HG03439 (cell line): ENCODE data around the gene CST9.
A peak's percentile ranks its signal among the peaks of the same experiment; 100 is the strongest.
"Not testable (repeated sequence)": the region's sequence is repeated elsewhere in the genome, so short reads cannot be mapped to it uniquely, and the experiment has no call there.

Experiments used
- ATAC-seq: cut with Tn5 transposase; IDR thresholded peaks from one replicate; pipeline ENCODE4 v1.9.1; 2021; ENCODE audit warnings: mild to moderate bottlenecking, moderate library complexity; ENCODE audit not compliant: unreplicated experiment

The CST9 gene

GRCh38 chr20:23637282-23638221 lies 31.8 kb upstream of the CST9 start, which contains the start of gene CST3:
Gene CST3, minus strand, starts transcription at chr20:23637955. Its CDS starts 93 bp downstream, at chr20:23637862.
- peak; percentile 44 for ATAC-seq

DNA sequence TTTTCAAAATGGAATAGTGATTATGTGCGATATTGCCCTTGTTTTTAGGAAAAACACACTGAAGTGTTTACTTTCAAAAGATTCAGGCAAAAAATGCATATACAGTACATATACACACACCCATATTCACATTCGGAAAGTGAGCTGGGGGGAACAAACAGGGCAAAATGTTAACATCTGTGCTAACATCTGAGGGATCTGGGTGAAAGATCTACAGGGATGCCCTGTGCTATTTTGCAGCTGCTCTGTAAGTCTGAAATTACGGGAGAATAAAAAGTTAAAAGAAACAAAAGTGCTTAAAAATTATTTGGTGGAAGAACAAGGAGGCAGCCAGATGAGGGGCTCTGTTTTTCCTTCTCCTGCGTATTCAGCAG lies 31.2 kb upstream of the CST9 start:
- ATAC-seq: no peak

DNA sequence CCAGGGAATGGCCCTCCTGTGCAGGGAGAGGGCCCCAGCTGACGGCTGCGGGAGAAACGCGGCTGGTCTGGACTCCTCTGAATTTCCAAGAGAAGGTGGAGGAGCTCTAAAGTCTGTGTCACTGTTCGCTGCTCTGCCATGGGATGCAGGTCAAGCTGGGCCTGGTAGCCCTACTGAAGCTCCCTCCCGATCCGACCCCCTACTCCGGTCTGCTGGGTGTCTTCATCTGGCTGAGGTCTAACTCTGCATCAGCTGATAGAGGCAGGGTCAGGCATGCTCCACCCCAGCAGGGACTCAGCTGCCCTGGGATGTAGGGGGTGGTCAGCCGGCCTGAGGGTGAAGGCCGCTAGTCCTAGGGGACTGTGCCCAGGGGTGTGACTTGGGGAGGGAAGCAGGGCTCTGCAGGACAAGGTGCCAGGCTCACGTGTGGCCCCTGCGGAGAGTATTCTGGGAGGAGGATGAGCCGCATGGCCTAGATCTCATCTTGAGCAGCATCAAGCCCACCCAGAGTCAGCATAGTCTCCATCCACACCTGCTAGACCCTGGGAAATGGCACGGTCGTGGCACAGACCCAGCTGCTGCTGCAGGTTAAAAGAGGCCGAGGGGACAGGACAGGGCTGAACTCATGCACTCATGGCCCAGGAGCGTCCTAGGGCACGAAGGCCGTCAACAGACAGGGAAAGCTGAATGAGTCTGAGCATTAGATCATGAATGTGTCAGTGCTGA lies 30.6 kb upstream of the CST9 start:
- ATAC-seq: no peak

DNA sequence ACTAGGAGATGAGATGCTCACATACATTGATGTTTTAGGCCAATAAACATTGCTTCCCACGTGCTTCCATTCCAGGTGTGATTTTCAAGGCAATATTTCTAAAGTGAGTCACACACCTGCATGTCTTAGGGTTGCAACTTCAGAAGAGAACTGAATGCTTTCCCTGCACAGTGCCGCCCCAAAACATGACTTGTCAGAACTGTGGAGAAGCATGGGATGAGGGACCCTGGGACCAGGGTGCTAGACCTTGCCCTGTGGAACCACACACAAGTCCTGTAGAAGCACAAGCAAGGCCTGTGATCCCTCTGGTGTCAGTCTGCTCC lies 30.0 kb upstream of the CST9 start:
- ATAC-seq: not testable (repeated sequence)

- ATAC-seq: no peak
Observed at GRCh38 chr20:23634985-23635767, 29.5 kb upstream of the CST9 start.

GRCh38 chr20:23634044-23634801 lies 28.5 kb upstream of the CST9 start:
- ATAC-seq: no peak

GRCh38 chr20:23632711-23633573 lies 27.2 kb upstream of the CST9 start:
- no peak for ATAC-seq

GRCh38 chr20:23631981-23632710 lies 26.4 kb upstream of the CST9 start:
- ATAC-seq: no peak

- no peak for ATAC-seq
Observed at GRCh38 chr20:23631226-23631822, 25.6 kb upstream of the CST9 start.

DNA sequence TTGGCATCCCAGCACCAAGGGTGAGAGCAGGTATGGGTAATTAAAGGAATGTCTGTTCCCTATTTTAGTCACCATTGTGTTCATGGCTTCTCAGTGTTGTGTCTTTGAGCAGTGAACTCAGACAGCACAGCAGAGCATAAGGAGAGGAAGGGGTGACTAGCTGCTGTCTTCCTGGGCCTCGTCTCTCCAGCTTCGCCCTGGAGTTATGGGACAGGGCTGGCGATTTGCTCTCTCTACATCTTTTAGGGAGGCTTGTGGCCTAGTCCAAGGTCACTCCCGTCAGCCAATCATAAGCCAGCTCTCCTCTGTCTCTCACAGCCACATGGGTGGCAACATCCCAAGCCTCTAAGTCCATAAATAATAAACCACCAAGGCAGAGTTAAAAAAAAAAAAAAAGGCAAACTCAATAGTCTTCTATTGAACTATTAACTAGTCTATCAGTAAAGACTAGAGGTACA lies 24.7 kb upstream of the CST9 start:
- no peak for ATAC-seq

DNA sequence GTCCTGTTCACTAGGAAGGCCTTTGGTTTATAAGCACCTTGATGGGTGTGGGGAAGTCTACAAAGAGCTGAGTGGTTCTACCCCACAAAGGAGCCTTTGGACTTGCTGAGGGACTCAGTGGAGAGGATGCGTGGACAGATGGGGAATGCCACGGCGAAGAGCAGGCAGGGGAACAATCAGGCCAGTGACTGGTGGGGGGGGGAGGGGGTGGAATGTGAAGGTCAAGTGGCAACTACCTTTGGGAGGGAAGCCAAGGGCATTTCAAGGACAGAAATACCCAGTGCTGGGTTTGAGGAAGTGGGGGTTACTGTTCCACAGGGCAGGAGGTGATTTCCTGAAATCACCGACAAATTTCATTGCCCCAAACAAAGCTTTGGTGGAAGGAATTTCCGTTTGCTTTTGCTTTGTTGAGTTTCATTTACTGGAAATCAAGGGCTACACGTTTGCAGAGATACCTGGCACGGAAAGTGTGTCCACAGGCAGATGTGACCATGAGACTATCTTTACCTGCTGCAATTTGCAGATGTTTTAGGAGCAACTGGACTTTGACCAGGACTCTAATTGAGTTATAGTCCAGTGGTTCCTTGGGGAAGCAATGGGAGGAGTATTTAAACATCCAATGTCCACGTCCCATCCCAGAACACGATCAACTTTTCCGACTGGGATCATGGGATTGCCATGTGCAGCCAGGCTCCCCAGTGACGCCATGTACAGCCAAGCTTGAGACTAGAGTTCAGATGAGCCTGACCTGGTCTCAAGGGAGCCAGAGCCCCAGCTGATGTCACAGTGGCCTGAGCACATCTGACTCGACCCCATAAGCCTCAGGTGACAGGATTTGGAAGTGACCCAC lies 24.1 kb upstream of the CST9 start:
- no peak for ATAC-seq

GRCh38 chr20:23629017-23629541 lies 23.4 kb upstream of the CST9 start:
- no peak for ATAC-seq

DNA sequence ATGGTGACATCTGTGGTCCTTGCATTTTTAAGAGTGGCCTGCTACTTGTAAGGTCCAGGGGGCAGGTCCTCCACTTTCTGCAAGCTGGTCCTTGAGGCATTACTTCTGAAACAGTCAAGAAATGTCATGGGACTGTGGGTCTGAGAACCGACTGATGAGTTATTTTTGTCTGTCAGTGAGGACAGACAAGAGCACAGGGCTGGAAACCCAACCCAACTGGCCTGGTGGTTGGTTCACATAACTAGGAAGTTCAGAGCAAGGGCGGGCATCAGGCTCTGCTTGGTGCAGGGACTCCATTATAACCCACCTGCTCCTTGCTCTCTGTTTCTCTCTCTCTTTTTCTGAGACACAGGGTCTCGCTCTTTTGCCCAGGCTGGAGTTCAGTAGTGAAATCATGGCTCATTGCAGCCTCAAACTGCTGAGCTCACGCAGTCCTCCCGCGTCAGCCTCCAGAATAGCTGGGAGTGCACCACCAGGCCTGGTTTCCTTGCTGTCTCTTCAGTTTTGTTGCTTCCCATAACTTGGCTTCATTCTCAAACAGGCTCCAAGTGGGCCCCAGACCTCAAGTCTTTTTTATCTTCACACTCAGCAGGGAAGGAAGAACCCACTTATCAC lies 22.8 kb upstream of the CST9 start:
- no peak for ATAC-seq

- no peak for ATAC-seq
Observed at GRCh38 chr20:23627501-23627900, 21.8 kb upstream of the CST9 start.

- ATAC-seq: no peak
Observed at GRCh38 chr20:23626040-23626620, 20.4 kb upstream of the CST9 start.

- ATAC-seq: no peak
Observed at GRCh38 chr20:23625236-23625964, 19.7 kb upstream of the CST9 start.
